ENCODE results near the gene PDZRN3.

The PDZRN3 gene

DNA sequence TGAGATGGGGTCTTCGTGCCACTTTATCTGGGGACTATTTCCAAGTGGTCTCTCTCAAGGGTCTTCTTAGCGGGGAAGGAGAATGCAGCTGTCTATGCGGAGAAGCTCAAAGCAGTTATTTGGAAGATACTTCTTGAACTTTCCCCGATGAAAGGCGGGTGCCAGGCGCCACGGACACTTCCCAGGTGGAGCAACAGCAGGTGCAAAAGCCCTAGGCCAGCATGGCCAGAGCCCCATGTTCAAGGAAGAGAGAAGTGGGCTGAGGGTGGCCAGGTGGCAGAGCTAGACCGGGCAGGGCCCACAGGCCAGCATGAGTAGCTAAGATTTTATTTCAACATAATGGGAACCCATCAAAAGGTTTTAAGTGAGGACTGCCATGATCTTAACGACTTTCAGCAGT, 232.8 kb downstream of the PDZRN3 start:
- TF ChIP-seq, protein P1, sequence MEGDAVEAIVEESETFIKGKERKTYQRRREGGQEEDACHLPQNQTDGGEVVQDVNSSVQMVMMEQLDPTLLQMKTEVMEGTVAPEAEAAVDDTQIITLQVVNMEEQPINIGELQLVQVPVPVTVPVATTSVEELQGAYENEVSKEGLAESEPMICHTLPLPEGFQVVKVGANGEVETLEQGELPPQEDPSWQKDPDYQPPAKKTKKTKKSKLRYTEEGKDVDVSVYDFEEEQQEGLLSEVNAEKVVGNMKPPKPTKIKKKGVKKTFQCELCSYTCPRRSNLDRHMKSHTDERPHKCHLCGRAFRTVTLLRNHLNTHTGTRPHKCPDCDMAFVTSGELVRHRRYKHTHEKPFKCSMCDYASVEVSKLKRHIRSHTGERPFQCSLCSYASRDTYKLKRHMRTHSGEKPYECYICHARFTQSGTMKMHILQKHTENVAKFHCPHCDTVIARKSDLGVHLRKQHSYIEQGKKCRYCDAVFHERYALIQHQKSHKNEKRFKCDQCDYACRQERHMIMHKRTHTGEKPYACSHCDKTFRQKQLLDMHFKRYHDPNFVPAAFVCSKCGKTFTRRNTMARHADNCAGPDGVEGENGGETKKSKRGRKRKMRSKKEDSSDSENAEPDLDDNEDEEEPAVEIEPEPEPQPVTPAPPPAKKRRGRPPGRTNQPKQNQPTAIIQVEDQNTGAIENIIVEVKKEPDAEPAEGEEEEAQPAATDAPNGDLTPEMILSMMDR (conservative IDR thresholded peaks at IDR 0.05) = no peak
- H3K27ac ChIP-seq = no peak overlapping the region

DNA sequence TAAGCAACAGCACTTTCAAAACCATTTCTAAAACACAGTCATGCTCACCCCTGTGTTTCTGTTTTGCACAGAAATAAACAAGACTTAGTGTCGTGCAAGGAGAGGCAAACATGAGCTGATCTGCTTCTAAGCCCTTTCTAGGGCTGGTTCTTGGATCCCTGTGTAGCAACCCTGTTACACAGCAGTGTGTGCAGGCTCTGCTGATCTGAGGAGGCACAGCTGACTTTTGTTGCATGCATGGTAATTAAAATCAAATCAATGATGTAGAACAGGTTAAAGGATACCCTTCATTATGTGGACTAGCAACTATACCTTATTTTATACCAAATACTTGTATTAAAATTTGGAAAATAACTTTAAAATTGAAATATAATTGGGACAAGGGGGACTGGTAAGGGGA, 234.8 kb downstream of the PDZRN3 start:
- TF ChIP-seq, protein P1 (conservative IDR thresholded peaks at IDR 0.05) = no peak
- no peak overlapping the region for H3K27ac ChIP-seq

DNA sequence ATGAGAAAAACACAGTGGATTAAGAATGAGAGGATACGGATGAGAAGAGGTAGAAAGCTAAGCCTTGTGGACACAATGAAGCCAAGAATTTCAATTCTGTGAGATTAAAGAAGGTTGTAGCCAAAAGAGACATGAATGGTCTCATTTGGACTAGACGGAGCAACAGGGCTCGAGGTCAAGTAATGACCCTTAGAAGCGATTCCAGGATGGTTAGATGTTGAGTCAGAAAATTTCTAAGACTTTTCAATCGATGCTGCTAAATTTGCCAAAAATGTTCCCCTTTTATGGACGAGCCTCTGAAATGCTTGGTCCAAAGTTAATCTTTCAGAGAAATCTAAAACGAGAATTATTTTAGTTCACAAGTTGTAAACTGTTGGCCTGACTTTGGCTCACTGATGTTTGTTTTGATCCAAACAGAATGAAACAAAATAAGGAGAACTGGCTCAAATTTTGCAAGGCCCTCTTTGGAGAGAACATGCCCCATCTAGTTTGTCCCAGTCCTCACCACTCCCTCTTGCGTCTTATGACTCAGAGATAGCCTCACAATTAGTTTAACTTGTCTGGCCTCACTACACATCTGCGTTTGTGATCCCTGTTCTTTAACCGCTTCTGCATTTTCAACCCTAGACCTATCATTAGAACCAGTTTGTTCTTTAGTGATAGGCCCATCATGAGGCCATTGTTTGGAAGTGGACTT, 235.5 kb downstream of the PDZRN3 start:
- TF ChIP-seq, protein P1 (conservative IDR thresholded peaks at IDR 0.05) = no peak
- H3K27ac ChIP-seq = no peak overlapping the region

DNA sequence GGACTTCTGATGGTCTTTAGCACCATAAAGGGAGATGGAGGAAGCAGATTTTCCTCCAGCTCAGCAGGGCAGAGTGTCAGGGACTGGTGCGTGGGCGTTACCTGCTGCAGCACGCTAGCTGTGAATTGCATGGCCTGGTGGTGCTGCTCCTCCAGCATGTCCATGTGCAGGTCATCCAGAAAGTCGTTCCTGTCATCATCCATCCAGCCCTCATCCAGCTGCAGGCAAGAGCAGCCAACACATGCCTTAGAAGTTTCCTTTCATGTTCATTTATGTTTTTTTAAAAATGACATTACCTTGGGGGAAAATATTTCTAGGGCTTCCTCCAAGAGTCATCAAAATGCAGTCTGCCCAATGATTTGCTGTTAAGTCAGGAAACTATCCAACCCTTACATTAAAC, 239.2 kb downstream of the PDZRN3 start:
- TF ChIP-seq, protein P1 (conservative IDR thresholded peaks at IDR 0.05) = no peak
- no peak overlapping the region for H3K27ac ChIP-seq

DNA sequence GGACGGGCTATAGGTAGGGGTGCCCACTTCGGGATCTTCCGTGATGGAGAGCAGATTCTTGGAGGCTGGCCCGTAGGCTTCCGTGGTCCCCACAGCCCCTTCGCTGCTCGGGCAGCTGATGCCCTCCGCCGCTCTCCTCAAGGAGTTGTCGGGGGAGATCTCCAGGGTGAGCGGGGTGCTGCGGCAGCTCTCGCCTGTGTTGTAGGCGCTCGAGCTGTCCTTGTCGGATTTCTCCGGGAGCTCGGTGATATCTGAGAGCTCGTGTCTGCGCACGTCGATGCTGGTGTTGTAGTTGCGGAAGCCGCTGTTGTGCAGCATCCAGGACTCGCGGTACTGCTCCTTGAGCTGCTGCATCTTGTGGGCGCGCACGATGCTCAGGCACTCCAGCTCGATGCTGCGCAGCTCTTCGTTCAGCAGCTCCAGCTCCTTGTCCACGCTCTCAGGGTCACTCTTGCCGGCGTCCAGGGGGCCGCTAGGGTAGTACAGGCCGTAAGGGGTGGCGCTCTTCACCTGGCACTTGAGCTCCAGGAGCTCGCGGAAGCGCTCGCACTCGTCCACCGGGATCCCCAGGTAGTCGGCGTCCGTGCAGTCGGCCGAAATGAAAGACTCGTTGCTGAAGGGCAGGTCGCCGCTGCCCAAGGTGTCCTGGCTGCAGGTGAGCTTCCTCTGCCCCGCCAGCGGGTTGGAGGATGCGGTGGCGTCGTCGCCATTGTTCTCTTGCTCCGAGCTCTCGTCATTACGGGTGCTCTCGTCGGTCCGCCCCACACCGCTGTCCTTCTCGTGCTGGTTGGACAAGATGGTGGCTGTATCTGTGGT, 240.4 kb downstream of the PDZRN3 start:
- TF ChIP-seq, protein P1 (conservative IDR thresholded peaks at IDR 0.05) = no peak
- no peak overlapping the region for H3K27ac ChIP-seq

DNA sequence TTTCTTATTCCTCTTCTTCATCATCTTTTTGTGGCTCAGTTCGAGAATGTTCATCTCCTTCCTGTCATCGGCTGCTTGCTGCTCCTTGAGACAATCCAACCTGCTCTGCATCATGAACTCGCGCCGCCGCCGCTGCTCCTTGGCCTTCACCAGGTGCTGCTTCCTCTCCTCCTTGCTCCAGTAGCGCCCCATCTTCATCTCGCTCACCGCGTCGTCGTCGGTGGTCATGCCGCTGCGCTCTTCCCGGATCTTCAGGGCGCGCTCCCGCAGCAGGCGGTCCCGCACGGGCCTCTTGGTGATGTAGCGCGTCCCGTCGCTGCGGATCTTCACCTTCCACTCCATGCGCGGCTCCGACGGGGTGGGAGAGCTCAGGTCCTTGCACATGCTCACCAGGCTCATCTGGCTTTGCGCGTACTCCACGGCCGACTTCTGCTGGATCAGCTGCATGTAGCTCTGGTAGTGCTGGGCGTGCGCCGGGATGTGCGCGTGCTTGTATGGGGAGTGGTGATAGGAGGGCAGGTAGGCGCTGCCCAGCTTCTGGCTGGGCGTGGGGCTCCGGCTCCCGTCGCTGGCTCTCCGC, 241.2 kb downstream of the PDZRN3 start:
- no peak overlapping the region for H3K27ac ChIP-seq
- TF ChIP-seq, protein P1 (conservative IDR thresholded peaks at IDR 0.05) = no peak

DNA sequence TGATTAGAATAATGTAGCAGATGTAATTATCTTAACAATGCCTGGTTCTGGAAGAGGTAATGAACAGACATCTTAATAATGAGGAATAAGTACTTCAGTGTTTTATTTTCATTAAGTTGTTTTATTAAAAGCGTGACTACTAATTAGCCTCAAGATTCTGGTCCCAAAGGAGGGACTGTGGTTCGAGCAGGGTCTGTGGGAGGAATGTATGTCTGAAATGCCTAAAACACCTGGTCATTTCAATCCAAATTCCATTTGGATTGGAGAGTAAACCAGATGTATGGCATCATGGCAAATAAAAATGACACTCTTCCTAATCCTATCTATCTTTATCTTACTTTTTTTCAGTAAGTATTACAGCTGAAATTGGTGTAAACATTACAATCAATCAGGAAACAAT, 243.2 kb downstream of the PDZRN3 start:
- TF ChIP-seq, protein P1 (conservative IDR thresholded peaks at IDR 0.05) = no peak
- H3K27ac ChIP-seq = peak overlapping the region; percentile 61

Data from VCaP (cell line).